ENCODE data around the gene CEACAM3. TPM values are rescaled to one million over a fixed set of nuclear protein-coding genes. Genes with fewer than 3 reads are reported as not detected.
"Not testable (repeated sequence)": the region's sequence is repeated elsewhere in the genome, so short reads cannot be mapped to it uniquely, and the experiment has no call there.

CEACAM3 gene
- total RNA-seq, 2 donors from 2014 or later = not detected

DNA sequence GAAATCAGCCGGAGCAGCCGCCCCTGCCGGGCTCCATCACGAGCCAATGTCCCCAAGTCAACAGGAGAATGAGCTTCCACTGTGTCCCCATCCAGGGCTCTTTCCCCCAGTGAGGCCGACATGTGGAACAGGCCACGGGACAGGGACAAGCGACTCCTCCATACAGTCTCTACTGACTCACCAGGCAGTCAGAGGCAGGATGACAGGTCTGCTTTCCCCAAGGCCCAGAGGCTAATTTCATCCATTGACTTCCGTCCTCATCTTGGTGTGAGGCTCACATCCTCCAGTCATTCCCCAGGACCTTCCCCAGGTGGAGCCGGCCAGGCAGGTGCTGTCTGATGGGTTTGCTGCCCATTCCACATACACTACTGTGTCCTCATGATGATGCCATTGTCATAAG is 37.5 kb upstream of the CEACAM3 start:
- no peak for TF ChIP-seq CTCF (conservative IDR thresholded peaks at IDR 0.05)
- Histone ChIP-seq H3K9ac (ENCODE audit: extremely low read depth, low read length, poor library complexity, severe bottlenecking) (no peak overlapping the region), H3K9me3 (ENCODE audit: control insufficient read depth, low read length) (no peaks in the 10 kb centered on the region), H3K4me1 (ENCODE audit: control insufficient read depth, insufficient read depth, low read length) (no peaks in the 10 kb centered on the region), H3K4me3 (ENCODE audit: low read length) (no peak overlapping the region), H3K27ac (ENCODE audit: low read depth, low read length) (no peak overlapping the region), H3K36me3 (ENCODE audit: control insufficient read depth, insufficient read depth, low read length) (no peaks in the 10 kb centered on the region), H3K27me3 (ENCODE audit: control insufficient read depth, insufficient read depth, low read length, poor library complexity, severe bottlenecking) (peaks cover 47% of the 10 kb centered on the region)
- peaks cover 42% of the 10 kb centered on the region for H3K9me3 Mint-ChIP-seq
- H3K4me1 Mint-ChIP-seq = no peaks in the 10 kb centered on the region
- H3K27me3 Mint-ChIP-seq (ENCODE audit: insufficient read depth) = peaks cover 24% of the 10 kb centered on the region
- no peaks in the 10 kb centered on the region for H3K36me3 Mint-ChIP-seq (ENCODE audit: low read depth)
- WGBS, 2 experiments (ENCODE audit: insufficient coverage in 1 of 2, insufficient read length in 1 of 2) = 55 to 82% methylated on average over 5 to 9 of the region's 9 CpGs
- no peak overlapping the region for H3K27ac Mint-ChIP-seq
- DNase-seq = no peak
- H3K4me3 Mint-ChIP-seq = no peak overlapping the region

DNA sequence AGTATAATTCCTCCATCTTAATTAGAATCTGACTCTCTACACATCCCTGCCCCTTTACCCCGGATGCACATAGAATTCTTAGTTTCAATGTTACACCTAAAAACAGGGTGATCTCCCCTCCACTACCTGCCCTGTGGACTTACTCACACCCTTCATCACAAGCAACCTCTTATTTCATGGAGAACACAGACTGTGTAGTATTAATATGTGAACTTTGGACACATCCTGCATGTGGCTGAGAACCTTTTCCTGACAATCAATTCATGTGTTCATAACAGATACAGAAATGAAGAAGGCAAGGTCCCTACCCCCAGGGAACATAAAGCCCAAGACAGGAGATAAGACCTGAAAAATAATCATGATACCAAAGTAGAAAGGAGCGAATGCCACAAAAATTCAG is 29.3 kb upstream of the CEACAM3 start:
- H3K9me3 ChIP-seq (ENCODE audit: control insufficient read depth, low read length) = no peaks in the 10 kb centered on the region
- no peaks in the 10 kb centered on the region for H3K4me1 ChIP-seq (ENCODE audit: control insufficient read depth, insufficient read depth, low read length)
- no peak overlapping the region for H3K4me3 ChIP-seq (ENCODE audit: low read length)
- H3K4me1 Mint-ChIP-seq = no peaks in the 10 kb centered on the region
- H3K4me3 Mint-ChIP-seq = no peak overlapping the region
- H3K27ac Mint-ChIP-seq = no peak overlapping the region
- H3K36me3 ChIP-seq (ENCODE audit: control insufficient read depth, insufficient read depth, low read length) = no peaks in the 10 kb centered on the region
- no peak for TF ChIP-seq CTCF (conservative IDR thresholded peaks at IDR 0.05)
- H3K36me3 Mint-ChIP-seq (ENCODE audit: low read depth) = no peaks in the 10 kb centered on the region
- H3K9me3 Mint-ChIP-seq = peaks cover 48% of the 10 kb centered on the region
- peaks cover 15% of the 10 kb centered on the region for H3K27me3 Mint-ChIP-seq (ENCODE audit: insufficient read depth)
- WGBS, 2 experiments (ENCODE audit: insufficient coverage in 1 of 2, insufficient read length in 1 of 2) = 75 to 92% methylated on average over 1 to 2 of the region's 2 CpGs
- peaks cover 42% of the 10 kb centered on the region for H3K27me3 ChIP-seq (ENCODE audit: control insufficient read depth, insufficient read depth, low read length, poor library complexity, severe bottlenecking)
- no peak overlapping the region for H3K9ac ChIP-seq (ENCODE audit: extremely low read depth, low read length, poor library complexity, severe bottlenecking)
- DNase-seq = no peak
- no peak overlapping the region for H3K27ac ChIP-seq (ENCODE audit: low read depth, low read length)

GRCh38 chr19:41768105-41768504 is 28.3 kb upstream of the CEACAM3 start:
- 60% methylated on average over 2 of the region's 5 CpGs; no CpG with 5 or more reads in 1 of the 2 experiments for WGBS, 2 experiments (ENCODE audit: insufficient coverage in 1 of 2, insufficient read length in 1 of 2)
- H3K4me3 ChIP-seq (ENCODE audit: low read length); DNase-seq; H3K4me1 Mint-ChIP-seq; H3K27ac ChIP-seq (ENCODE audit: low read depth, low read length); H3K9ac ChIP-seq (ENCODE audit: extremely low read depth, low read length, poor library complexity, severe bottlenecking); H3K9me3 ChIP-seq (ENCODE audit: control insufficient read depth, low read length); H3K36me3 ChIP-seq (ENCODE audit: control insufficient read depth, insufficient read depth, low read length); H3K4me3 Mint-ChIP-seq; H3K4me1 ChIP-seq (ENCODE audit: control insufficient read depth, insufficient read depth, low read length); H3K27ac Mint-ChIP-seq; H3K36me3 Mint-ChIP-seq (ENCODE audit: low read depth); H3K27me3 Mint-ChIP-seq (ENCODE audit: insufficient read depth): not testable (repeated sequence)
- H3K27me3 ChIP-seq (ENCODE audit: control insufficient read depth, insufficient read depth, low read length, poor library complexity, severe bottlenecking) = peaks cover 32% of the 10 kb centered on the region
- peaks cover 45% of the 10 kb centered on the region for H3K9me3 Mint-ChIP-seq

GRCh38 chr19:41769608-41770007 is 26.8 kb upstream of the CEACAM3 start:
- no peak overlapping the region for H3K4me3 ChIP-seq (ENCODE audit: low read length)
- peaks cover 17% of the 10 kb centered on the region for H3K27me3 ChIP-seq (ENCODE audit: control insufficient read depth, insufficient read depth, low read length, poor library complexity, severe bottlenecking)
- DNase-seq = no peak
- no peaks in the 10 kb centered on the region for H3K9me3 ChIP-seq (ENCODE audit: control insufficient read depth, low read length)
- Mint-ChIP-seq H3K9me3 (peaks cover 50% of the 10 kb centered on the region), H3K4me1 (no peaks in the 10 kb centered on the region), H3K4me3 (no peak overlapping the region), H3K27me3 (ENCODE audit: insufficient read depth) (peaks cover 3% of the 10 kb centered on the region), H3K27ac (no peak overlapping the region), H3K36me3 (ENCODE audit: low read depth) (no peaks in the 10 kb centered on the region)
- no peak overlapping the region for H3K27ac ChIP-seq (ENCODE audit: low read depth, low read length)
- H3K4me1 ChIP-seq (ENCODE audit: control insufficient read depth, insufficient read depth, low read length) = peaks cover 2% of the 10 kb centered on the region
- TF ChIP-seq CTCF (conservative IDR thresholded peaks at IDR 0.05) = no peak
- H3K36me3 ChIP-seq (ENCODE audit: control insufficient read depth, insufficient read depth, low read length) = no peaks in the 10 kb centered on the region
- H3K9ac ChIP-seq (ENCODE audit: extremely low read depth, low read length, poor library complexity, severe bottlenecking) = no peak overlapping the region
- no CpG with 5 or more reads among the region's 4 CpGs for WGBS, 2 experiments (ENCODE audit: insufficient coverage in 1 of 2, insufficient read length in 1 of 2)
